Rectal smooth muscle tissue (tissue), 1 donor: ENCODE data around the gene TNS3.

Source experiments
- H3K27ac ChIP-seq: one replicate; pipeline ENCODE4 v1.7.0; 2013; ENCODE audit warnings: low read depth, low read length, inconsistent platforms
- H3K27me3 ChIP-seq: one replicate; pipeline ENCODE4 v1.7.0; 2013; ENCODE audit warnings: low read length; ENCODE audit not compliant: control insufficient read depth, insufficient read depth
- H3K36me3 ChIP-seq: one replicate; pipeline ENCODE4 v1.7.0; 2013; ENCODE audit warnings: low read length; ENCODE audit not compliant: control insufficient read depth, insufficient read depth
- H3K4me1 ChIP-seq: one replicate; pipeline ENCODE4 v1.7.0; 2013; ENCODE audit warnings: low read length; ENCODE audit not compliant: control insufficient read depth, insufficient read depth
- H3K4me3 ChIP-seq: one replicate; pipeline ENCODE4 v1.7.0; 2013; ENCODE audit warnings: low read length
- H3K9ac ChIP-seq: one replicate; pipeline ENCODE4 v1.7.0; 2013; ENCODE audit warnings: low read length

The TNS3 gene

DNA sequence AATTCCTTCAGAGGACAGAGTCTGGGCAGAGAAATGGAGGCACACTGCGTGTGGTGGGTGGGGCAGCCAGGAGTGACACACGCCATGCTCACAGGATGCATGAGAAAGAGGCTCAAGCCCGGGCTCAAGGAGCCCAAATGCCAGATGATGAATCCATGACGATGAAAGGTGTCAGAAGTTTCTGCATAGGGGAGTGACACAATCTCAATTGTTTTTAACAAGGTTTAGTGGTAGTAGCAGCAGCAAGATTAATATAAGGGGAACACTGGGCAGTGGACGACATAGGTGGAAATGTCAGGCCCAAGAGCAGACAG lies 126.1 kb downstream of the TNS3 start:
- Histone ChIP-seq H3K4me1 (peaks cover 15% of the 10 kb centered on the region), H3K27ac (no peak overlapping the region), H3K4me3 (no peak overlapping the region)

GRCh38 chr7:47454974-47455871 lies 126.7 kb downstream of the TNS3 start:
- no peaks in the 10 kb centered on the region for H3K27me3 ChIP-seq
- H3K4me1 ChIP-seq, result peaks cover 15% of the 10 kb centered on the region
- H3K9ac ChIP-seq, result no peak overlapping the region
- H3K4me3 ChIP-seq, result no peak overlapping the region
- no peak overlapping the region for H3K27ac ChIP-seq
- H3K36me3 ChIP-seq, result no peaks in the 10 kb centered on the region

More for the DNA sequence above, 126.1 kb downstream of the TNS3 start:
- H3K9ac ChIP-seq, result no peak overlapping the region
- no peaks in the 10 kb centered on the region for H3K27me3 ChIP-seq
- H3K36me3 ChIP-seq, result no peaks in the 10 kb centered on the region

GRCh38 chr7:47454069-47454973 lies 127.6 kb downstream of the TNS3 start:
- Histone ChIP-seq H3K4me1 (peaks cover 15% of the 10 kb centered on the region), H3K9ac (no peak overlapping the region), H3K27me3 (no peaks in the 10 kb centered on the region), H3K36me3 (no peaks in the 10 kb centered on the region), H3K4me3 (no peak overlapping the region), H3K27ac (no peak overlapping the region)

DNA sequence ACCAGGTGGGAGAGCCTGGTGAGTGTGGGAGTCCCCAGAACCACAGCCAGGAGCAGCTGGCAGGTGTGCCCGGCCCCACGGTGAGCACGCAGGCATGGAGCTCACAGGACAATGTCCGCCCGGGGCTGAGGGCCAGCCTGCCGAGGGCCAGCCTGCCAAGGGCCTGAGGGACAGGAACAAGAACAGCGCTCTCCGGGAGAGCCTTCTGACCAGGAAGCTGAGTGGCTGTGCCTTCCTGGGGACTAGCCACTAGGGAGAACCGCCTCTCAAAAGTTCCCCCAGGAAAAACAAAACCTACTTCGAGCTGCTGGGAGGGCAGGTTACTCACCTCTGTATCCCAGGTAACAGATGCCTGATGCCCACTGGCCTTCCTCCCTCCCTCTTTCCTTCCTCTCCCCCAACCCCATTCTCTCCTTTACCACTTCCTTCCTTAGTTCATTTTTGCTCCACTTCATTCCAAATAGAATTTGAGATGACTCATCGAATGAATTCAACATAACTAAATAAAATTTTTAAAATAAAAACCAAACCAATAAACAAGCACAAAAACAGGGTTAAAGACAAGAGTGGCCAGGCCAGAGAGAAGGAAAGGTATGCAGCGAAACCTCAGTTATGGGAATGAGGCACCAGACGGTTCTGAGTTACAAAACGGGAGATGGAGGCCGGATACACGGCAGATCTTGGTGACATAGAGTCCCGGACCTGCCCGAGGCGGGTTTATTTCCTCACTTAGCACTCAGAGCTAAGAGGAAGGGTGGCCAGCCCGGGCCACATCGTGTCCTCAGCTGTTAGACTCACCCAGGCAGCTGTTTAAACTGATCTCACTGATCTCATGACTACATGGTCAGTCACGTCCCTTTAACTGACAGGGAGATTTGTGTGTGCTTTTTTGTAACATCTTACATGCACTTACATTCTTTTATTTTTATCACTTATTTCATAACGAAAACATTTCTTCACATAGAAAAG lies 128.5 kb downstream of the TNS3 start:
- Histone ChIP-seq H3K36me3 (peaks cover 3% of the 10 kb centered on the region), H3K4me1 (peaks cover 15% of the 10 kb centered on the region), H3K4me3 (no peak overlapping the region), H3K9ac (no peak overlapping the region), H3K27me3 (no peaks in the 10 kb centered on the region), H3K27ac (no peak overlapping the region)

DNA sequence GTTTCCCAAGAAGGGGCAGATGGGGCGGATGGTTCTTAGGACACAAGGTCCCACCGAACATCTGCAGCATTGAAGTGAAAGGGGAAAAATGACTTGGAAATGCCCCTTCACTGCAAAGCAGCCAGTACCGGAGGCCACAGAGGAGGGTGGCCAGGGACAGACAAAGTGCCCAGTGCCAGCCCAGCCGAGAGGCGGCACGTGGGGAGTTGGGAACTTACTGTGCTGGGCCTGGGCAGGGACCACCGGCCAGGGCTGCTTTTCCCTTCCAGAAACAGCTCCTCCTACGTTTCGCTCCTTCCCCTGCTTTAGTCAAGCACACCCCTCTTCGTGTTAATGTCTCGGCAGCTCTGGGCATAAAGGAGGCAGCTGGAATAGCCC lies 129.2 kb downstream of the TNS3 start:
- Histone ChIP-seq H3K4me3 (no peak overlapping the region), H3K9ac (no peak overlapping the region), H3K27ac (no peak overlapping the region), H3K36me3 (peaks cover 3% of the 10 kb centered on the region), H3K4me1 (peaks cover 15% of the 10 kb centered on the region), H3K27me3 (no peaks in the 10 kb centered on the region)

DNA sequence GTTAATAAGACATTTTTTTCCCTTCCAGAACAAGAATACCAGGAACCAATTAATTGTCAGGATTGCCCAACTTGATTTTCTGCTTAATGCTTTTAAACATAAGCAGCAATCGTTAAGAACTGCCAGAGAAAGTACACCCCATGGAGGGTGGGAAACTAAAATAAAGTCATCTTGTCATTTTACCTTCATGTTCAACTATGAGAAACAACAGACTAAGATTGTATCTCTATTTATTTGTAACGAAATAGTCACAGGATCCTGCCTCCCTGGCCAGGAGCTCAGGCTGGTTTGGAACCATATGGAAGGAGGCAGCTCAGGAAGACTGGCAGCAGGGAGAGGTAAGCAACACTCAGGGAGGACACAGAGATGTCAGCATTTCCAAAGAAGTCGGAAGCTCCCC lies 129.6 kb downstream of the TNS3 start:
- Histone ChIP-seq H3K4me3 (no peak overlapping the region), H3K36me3 (peaks cover 3% of the 10 kb centered on the region)

GRCh38 chr7:47451851-47452205 lies 130.1 kb downstream of the TNS3 start:
- Histone ChIP-seq H3K9ac (no peak overlapping the region), H3K27ac (no peak overlapping the region), H3K36me3 (peaks cover 3% of the 10 kb centered on the region), H3K4me3 (no peak overlapping the region), H3K27me3 (no peaks in the 10 kb centered on the region), H3K4me1 (peaks cover 15% of the 10 kb centered on the region)

More for the DNA sequence above, 129.6 kb downstream of the TNS3 start:
- no peaks in the 10 kb centered on the region for H3K27me3 ChIP-seq
- H3K9ac ChIP-seq, result no peak overlapping the region
- H3K27ac ChIP-seq, result no peak overlapping the region
- peaks cover 15% of the 10 kb centered on the region for H3K4me1 ChIP-seq

DNA sequence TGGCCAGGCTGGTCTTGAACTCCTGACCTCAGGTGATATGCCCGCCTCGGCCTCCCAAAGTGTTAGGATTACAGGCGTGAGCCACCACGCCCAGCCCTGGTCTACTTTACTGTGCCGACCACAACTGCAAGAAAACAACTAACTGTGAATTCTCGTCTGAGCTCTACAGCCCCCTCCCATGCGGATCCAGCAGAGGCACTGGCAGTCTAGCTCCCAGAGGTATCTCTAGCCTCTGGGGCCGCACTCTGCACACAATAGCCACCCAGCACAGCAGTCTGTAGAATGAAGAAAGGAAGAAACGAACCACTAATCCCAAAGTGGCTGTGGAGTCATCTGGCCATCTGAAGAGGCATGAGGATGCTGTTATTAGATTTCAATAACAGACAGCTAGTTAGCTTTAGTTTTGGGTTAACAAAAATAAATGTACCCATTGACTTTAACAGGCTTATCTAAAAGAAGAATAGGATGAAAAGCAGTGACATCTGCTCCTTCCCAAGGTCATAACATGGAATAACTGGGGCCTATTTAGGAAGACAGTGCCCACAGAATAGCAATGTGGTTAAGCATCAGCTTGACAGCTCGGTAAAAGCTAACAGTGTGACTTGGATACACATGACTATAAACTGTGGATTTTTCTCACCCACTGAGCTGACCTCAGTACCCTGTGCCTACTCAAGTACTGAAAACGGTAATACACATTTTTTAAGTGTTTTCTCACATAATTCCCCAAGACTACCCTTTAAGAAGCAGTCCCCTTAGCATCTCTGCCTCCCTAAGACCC lies 131.9 kb downstream of the TNS3 start:
- no peaks in the 10 kb centered on the region for H3K27me3 ChIP-seq
- H3K4me1 ChIP-seq, result peaks cover 15% of the 10 kb centered on the region
- H3K36me3 ChIP-seq, result peaks cover 3% of the 10 kb centered on the region
- no peak overlapping the region for H3K9ac ChIP-seq
- no peak overlapping the region for H3K27ac ChIP-seq
- H3K4me3 ChIP-seq, result no peak overlapping the region

- no peak overlapping the region for H3K9ac ChIP-seq
- H3K4me3 ChIP-seq, result no peak overlapping the region
- no peak overlapping the region for H3K27ac ChIP-seq
- H3K4me1 ChIP-seq, result peaks cover 14% of the 10 kb centered on the region
- H3K36me3 ChIP-seq, result peaks cover 3% of the 10 kb centered on the region
- no peaks in the 10 kb centered on the region for H3K27me3 ChIP-seq
Observed at GRCh38 chr7:47448971-47449370, 132.9 kb downstream of the TNS3 start.

- Histone ChIP-seq H3K27me3 (no peaks in the 10 kb centered on the region), H3K36me3 (peaks cover 3% of the 10 kb centered on the region), H3K9ac (no peak overlapping the region), H3K27ac (no peak overlapping the region), H3K4me1 (peaks cover 13% of the 10 kb centered on the region), H3K4me3 (no peak overlapping the region)
Observed at GRCh38 chr7:47447621-47448349, 134.1 kb downstream of the TNS3 start.

- no peak overlapping the region for H3K4me3 ChIP-seq
- no peak overlapping the region for H3K9ac ChIP-seq
- H3K4me1 ChIP-seq, result peaks cover 7% of the 10 kb centered on the region
- no peaks in the 10 kb centered on the region for H3K27me3 ChIP-seq
- no peak overlapping the region for H3K27ac ChIP-seq
- H3K36me3 ChIP-seq, result peaks cover 3% of the 10 kb centered on the region
Observed at GRCh38 chr7:47446871-47447466, 134.9 kb downstream of the TNS3 start.
